PFSK-1 (cell line): ENCODE measurements around the gene GCM1.

ENCODE experiments used
- FOXP2 ChIP-seq: optimal IDR thresholded peaks from 2 replicates; pipeline ENCODE3; 2011; ENCODE audit warnings: borderline replicate concordance, control low read depth, inconsistent platforms; ENCODE audit not compliant: insufficient read depth; ENCODE audit errors: extremely low read length, extremely low read depth
- POLR2AphosphoS5 ChIP-seq: IDR thresholded peaks from 2 replicates; pipeline ENCODE4 v1.6.1; 2012; ENCODE audit warnings: low read depth, mild to moderate bottlenecking, control low read depth, low read length, moderate library complexity
- REST ChIP-seq, 2 experiments: IDR thresholded peaks; 2 replicates each; pipeline versions ENCODE4 v1.6.1 to v1.8.0; 2011 to 2012; ENCODE audit warnings: low read depth in 2 of 2, low read length in 2 of 2, control low read depth in 1 of 2, inconsistent platforms in 1 of 2, mild to moderate bottlenecking in 1 of 2, moderate library complexity in 1 of 2; ENCODE audit not compliant: insufficient read depth in 1 of 2
- SIN3A ChIP-seq: IDR thresholded peaks from 2 replicates; pipeline ENCODE4 v1.6.1; 2012; ENCODE audit warnings: mild to moderate bottlenecking, low read length, moderate library complexity, borderline replicate concordance; ENCODE audit not compliant: insufficient read depth
- TAF1 ChIP-seq: IDR thresholded peaks from 2 replicates; pipeline ENCODE4 v1.6.1; 2012; ENCODE audit warnings: low read length, control low read depth, borderline replicate concordance; ENCODE audit not compliant: insufficient read depth

The GCM1 gene

GRCh38 chr6:53080813-53081212, 67.8 kb downstream of the GCM1 start:
- TF ChIP-seq FOXP2 (no peak), SIN3A (no peak), REST (IDR thresholded peaks at IDR 0.05; ENCODE audit: insufficient read depth in 1 of 2, low read depth in 2 of 2, low read length in 2 of 2) (no peak), POLR2AphosphoS5 (no peak), TAF1 (no peak)
